HFFc6 (cell line): ENCODE results near the gene PERM1. TPM values are rescaled to one million over a fixed set of nuclear protein-coding genes. Genes with fewer than 3 reads are reported as not detected.

Source experiments
- DNase-seq: peaks from one replicate; pipeline ENCODE4 v3.0.0-alpha.2; 2018
- H3K27ac Mint-ChIP-seq: 2 replicates; pipeline ENCODE4 v1.8.0; 2020; ENCODE audit warnings: mild to moderate bottlenecking, mixed read lengths
- H3K27me3 Mint-ChIP-seq: 2 replicates; pipeline ENCODE4 v1.8.0; 2021; ENCODE audit warnings: mild to moderate bottlenecking, moderate library complexity, mixed read lengths; ENCODE audit not compliant: insufficient read depth
- H3K36me3 Mint-ChIP-seq: 2 replicates; pipeline ENCODE4 v1.8.0; 2021; ENCODE audit warnings: low read depth, mixed read lengths
- H3K4me1 Mint-ChIP-seq: 2 replicates; pipeline ENCODE4 v1.8.0; 2020; ENCODE audit warnings: low read depth, mixed read lengths
- H3K4me3 Mint-ChIP-seq: 2 replicates; pipeline ENCODE4 v1.8.0; 2020; ENCODE audit warnings: mild to moderate bottlenecking, moderate library complexity, mixed read lengths
- H3K9me3 Mint-ChIP-seq: 2 replicates; pipeline ENCODE4 v1.8.0; 2020; ENCODE audit warnings: mild to moderate bottlenecking, mixed read lengths
- CTCF ChIP-seq: fragments of 200-600 bp; sonication (generic); IDR thresholded peaks from 2 replicates; pipeline ENCODE4 v1.5.0; 2021; ENCODE audit warnings: antibody characterized with exemption, mild to moderate bottlenecking
- total RNA-seq, 6 experiments: library from RNA; stranded (reverse); fragmentation: NEBNext Ultra II Directional; extraction: Animal tissue kit (Norgen Biotek cat#: 25700); gene quantifications; 2 replicates in 1 of 6; 3 replicates in 5 of 6; pipeline ENCODE4 v1.2.3, GENCODE V29; 2021

PERM1 gene
- total RNA-seq, 6 experiments from 2014 or later: 0.17 to 0.18 TPM; not detected in 4

- H3K27ac Mint-ChIP-seq: no peak overlapping the region
- no peak for DNase-seq
- no peak overlapping the region for H3K4me3 Mint-ChIP-seq
- TF ChIP-seq CTCF: no peak
- no peaks in the 10 kb centered on the region for H3K27me3 Mint-ChIP-seq
- H3K9me3 Mint-ChIP-seq: no peaks in the 10 kb centered on the region
- no peaks in the 10 kb centered on the region for H3K4me1 Mint-ChIP-seq
- no peaks in the 10 kb centered on the region for H3K36me3 Mint-ChIP-seq
Measured at GRCh38 chr1:930633-931138, 51.2 kb downstream of the PERM1 start.

DNA sequence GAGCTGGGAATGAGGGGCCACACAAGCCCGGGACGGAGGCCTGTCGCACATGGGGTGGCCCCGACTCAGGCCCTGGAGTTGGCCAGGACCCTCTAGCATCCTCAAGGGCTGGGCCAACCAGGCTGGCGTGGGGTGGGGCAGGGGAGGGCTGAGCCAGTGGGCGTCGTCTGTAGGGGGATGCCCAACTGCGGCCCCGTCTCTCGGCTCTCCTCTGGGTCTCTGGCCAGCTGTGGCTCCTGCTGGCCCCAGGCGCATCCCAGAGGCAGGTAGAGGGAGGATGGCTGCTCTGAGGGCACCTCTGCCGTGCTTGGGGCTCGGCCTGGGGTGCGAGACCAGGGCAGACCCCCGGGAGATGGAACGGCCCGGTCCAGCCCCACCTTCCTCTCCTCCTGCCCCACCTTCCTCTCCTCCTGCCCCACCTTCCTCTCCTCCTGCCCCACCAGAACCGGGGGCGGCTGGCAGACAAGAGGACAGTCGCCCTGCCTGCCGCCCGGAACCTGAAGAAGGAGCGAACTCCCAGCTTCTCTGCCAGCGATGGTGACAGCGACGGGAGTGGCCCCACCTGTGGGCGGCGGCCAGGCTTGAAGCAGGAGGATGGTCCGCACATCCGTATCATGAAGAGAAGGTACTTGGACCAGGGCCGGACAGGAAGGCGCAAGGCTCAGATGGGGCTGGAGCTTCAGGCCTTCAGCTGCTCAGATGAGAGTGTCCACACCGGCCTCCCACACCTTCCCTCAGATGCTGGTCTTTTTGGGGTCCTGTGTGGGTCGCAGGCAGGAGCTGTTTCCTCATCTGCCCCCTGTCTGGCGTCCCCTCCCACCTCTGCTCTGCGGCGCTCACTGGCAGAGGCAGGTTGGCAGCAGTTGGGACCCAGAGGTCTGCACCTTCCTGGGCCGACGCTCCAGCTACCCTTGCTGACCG, 51.9 kb downstream of the PERM1 start:
- TF ChIP-seq CTCF: no peak
- no peak for DNase-seq
- H3K27me3 Mint-ChIP-seq: no peaks in the 10 kb centered on the region
- no peaks in the 10 kb centered on the region for H3K9me3 Mint-ChIP-seq
- no peak overlapping the region for H3K27ac Mint-ChIP-seq
- no peaks in the 10 kb centered on the region for H3K4me1 Mint-ChIP-seq
- no peak overlapping the region for H3K4me3 Mint-ChIP-seq
- H3K36me3 Mint-ChIP-seq: no peaks in the 10 kb centered on the region

DNA sequence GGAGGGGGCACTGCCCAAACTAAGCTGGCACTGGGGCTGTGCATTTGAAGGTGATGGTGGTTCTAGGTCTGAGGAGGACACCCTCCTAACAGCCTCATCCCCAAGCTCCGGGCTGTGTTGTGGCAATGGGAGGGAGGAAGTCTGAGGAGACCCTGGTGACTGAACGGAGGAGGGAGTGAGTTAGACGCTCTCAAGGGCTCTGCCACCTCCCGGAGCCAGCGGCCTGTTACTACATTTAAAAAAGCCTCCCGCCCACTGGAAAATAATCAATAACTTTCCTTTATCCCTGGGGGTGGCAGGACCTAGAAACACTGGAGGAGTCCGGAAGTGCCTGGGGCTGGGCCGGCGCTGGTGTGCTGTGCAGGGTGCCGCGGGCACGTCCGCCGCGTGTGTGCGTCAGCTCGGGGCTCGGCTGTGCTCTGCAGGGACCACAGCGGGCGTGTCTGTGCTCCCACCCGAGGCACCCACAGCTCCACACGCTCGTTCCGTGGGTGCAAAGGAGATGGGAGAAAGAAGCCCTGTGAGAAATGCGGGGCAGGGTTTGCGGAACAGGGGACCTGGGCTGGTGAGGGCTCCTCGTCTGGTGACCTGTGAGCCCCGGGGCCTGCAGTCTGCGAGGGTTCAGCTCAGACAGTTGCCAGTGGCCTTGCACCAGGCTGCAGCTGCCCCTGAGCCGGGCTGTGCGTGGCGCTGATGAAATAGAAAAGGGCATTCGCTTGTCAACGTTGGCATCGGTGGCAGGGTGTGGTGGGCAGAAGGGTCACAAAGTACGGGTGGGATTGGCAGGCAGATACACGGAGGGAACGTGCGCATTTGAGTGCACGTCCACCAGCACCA, 52.9 kb downstream of the PERM1 start:
- no peaks in the 10 kb centered on the region for H3K27me3 Mint-ChIP-seq
- no peaks in the 10 kb centered on the region for H3K4me1 Mint-ChIP-seq
- no peaks in the 10 kb centered on the region for H3K9me3 Mint-ChIP-seq
- H3K27ac Mint-ChIP-seq: no peak overlapping the region
- no peak overlapping the region for H3K4me3 Mint-ChIP-seq
- no peak for DNase-seq
- no peaks in the 10 kb centered on the region for H3K36me3 Mint-ChIP-seq
- TF ChIP-seq CTCF: no peak

DNA sequence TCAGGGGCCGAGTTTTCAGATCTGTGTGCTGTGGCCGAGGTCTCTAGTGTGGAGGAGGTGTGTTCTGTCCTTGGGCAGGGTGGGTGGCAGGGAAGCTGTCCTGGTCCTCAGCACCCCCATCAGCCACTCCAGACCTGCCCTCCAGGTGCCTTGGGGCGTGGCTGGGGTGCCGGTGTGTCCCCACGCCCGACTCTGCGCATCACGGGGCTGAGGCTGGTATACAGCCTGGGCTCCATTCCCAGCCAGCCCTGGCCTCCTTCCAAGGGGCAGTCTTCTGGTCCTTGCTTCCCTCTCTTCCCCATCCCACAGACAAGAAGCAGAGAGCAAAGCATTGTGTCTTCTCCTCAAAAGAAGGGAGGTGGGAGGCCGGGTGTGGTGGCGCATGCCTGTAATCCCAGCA, 54.1 kb downstream of the PERM1 start:
- H3K27me3 Mint-ChIP-seq: no peaks in the 10 kb centered on the region

More for the DNA sequence above, 54.1 kb downstream of the PERM1 start:
- no peak overlapping the region for H3K4me3 Mint-ChIP-seq
- no peaks in the 10 kb centered on the region for H3K36me3 Mint-ChIP-seq
- TF ChIP-seq CTCF: no peak
- 0 out of 2 replicates have a peak, but pooled peaks cover 4% of the 10 kb centered on the region for H3K4me1 Mint-ChIP-seq
- DNase-seq: no peak
- no peak overlapping the region for H3K27ac Mint-ChIP-seq
- no peaks in the 10 kb centered on the region for H3K9me3 Mint-ChIP-seq
